Measurements from ENCODE around the gene SMC5.

SMC5 gene

GRCh38 chr9:70403166-70403565 lies 144.4 kb downstream of the SMC5 start:
- no peaks in the 10 kb centered on the region for H3K79me2 ChIP-seq (ENCODE audit: low read length)
- peaks cover 23% of the 10 kb centered on the region for H3K4me1 ChIP-seq (ENCODE audit: low read length)
- TF ChIP-seq CTCF (IDR thresholded peaks at IDR 0.05; ENCODE audit: low read depth, low read length), result no peak
- TF ChIP-seq EZH2phosphoT487 (IDR thresholded peaks at IDR 0.05; ENCODE audit: low read depth), result no peak

GRCh38 chr9:70403618-70404025 lies 144.8 kb downstream of the SMC5 start:
- no peaks in the 10 kb centered on the region for H4K20me1 ChIP-seq (ENCODE audit: insufficient read depth, low read length)
- no peak overlapping the region for H2AFZ ChIP-seq (ENCODE audit: low read depth, low read length)
- no peaks in the 10 kb centered on the region for H3K9me3 ChIP-seq (ENCODE audit: insufficient read depth, low read length)
- no peak overlapping the region for H3K4me2 ChIP-seq (ENCODE audit: low read length)
- TF ChIP-seq CTCF (IDR thresholded peaks at IDR 0.05; ENCODE audit: low read depth, low read length) (no peak), EZH2phosphoT487 (IDR thresholded peaks at IDR 0.05; ENCODE audit: low read depth) (no peak)
- no peaks in the 10 kb centered on the region for H3K36me3 ChIP-seq (replicated peaks; ENCODE audit: low read depth, low read length)
- H3K9ac ChIP-seq (ENCODE audit: low read length), result no peak overlapping the region
- H3K27ac ChIP-seq (ENCODE audit: low read length), result no peak overlapping the region
- H3K27me3 ChIP-seq (ENCODE audit: low read depth, low read length), result no peaks in the 10 kb centered on the region
- no peaks in the 10 kb centered on the region for H3K79me2 ChIP-seq (ENCODE audit: low read length)
- peaks cover 19% of the 10 kb centered on the region for H3K4me1 ChIP-seq (ENCODE audit: low read length)
- H3K4me3 ChIP-seq (ENCODE audit: low read length), result no peak overlapping the region

More at GRCh38 chr9:70403166-70403565, 144.4 kb downstream of the SMC5 start:
- no peaks in the 10 kb centered on the region for H3K36me3 ChIP-seq (replicated peaks; ENCODE audit: low read depth, low read length)
- no peaks in the 10 kb centered on the region for H4K20me1 ChIP-seq (ENCODE audit: insufficient read depth, low read length)
- H3K9ac ChIP-seq (ENCODE audit: low read length), result no peak overlapping the region
- H3K9me3 ChIP-seq (ENCODE audit: insufficient read depth, low read length), result no peaks in the 10 kb centered on the region
- no peaks in the 10 kb centered on the region for H3K27me3 ChIP-seq (ENCODE audit: low read depth, low read length)
- no peak overlapping the region for H2AFZ ChIP-seq (ENCODE audit: low read depth, low read length)
- H3K4me3 ChIP-seq (ENCODE audit: low read length), result no peak overlapping the region
- no peak overlapping the region for H3K27ac ChIP-seq (ENCODE audit: low read length)
- no peak overlapping the region for H3K4me2 ChIP-seq (ENCODE audit: low read length)

- no peak overlapping the region for H3K9ac ChIP-seq (ENCODE audit: low read length)
- H4K20me1 ChIP-seq (ENCODE audit: insufficient read depth, low read length), result no peaks in the 10 kb centered on the region
- TF ChIP-seq EZH2phosphoT487 (IDR thresholded peaks at IDR 0.05; ENCODE audit: low read depth) (no peak), CTCF (IDR thresholded peaks at IDR 0.05; ENCODE audit: low read depth, low read length) (no peak)
- no peaks in the 10 kb centered on the region for H3K79me2 ChIP-seq (ENCODE audit: low read length)
- no peaks in the 10 kb centered on the region for H3K27me3 ChIP-seq (ENCODE audit: low read depth, low read length)
- H2AFZ ChIP-seq (ENCODE audit: low read depth, low read length), result no peak overlapping the region
- no peaks in the 10 kb centered on the region for H3K9me3 ChIP-seq (ENCODE audit: insufficient read depth, low read length)
- H3K27ac ChIP-seq (ENCODE audit: low read length), result no peak overlapping the region
- H3K4me2 ChIP-seq (ENCODE audit: low read length), result no peak overlapping the region
- no peak overlapping the region for H3K4me3 ChIP-seq (ENCODE audit: low read length)
- peaks cover 18% of the 10 kb centered on the region for H3K4me1 ChIP-seq (ENCODE audit: low read length)
- H3K36me3 ChIP-seq (replicated peaks; ENCODE audit: low read depth, low read length), result no peaks in the 10 kb centered on the region
Observed at GRCh38 chr9:70404261-70404660, 145.5 kb downstream of the SMC5 start.
